HEK293 (cell line): ENCODE measurements around the gene THSD7A.

Experiments
- CTCF ChIA-PET: fragments of 350-600 bp; formaldehyde crosslinking; extraction: SDS; loops from one replicate; lab custom pipeline; 2021; ENCODE audit warnings: antibody characterized with exemption; lab: Yijun Ruan, JAX
- POLR2A ChIA-PET: fragments of 300-600 bp; formaldehyde crosslinking; extraction: SDS; loops from one replicate; lab custom pipeline; 2020; ENCODE audit warnings: antibody characterized with exemption, inconsistent platforms; lab: Yijun Ruan, JAX
- H3K27ac ChIP-seq: fragments of 200-500 bp; sonication (Bioruptor generic); 2 replicates; pipeline ENCODE4 v1.5.1; 2014; ENCODE audit warnings: low read depth, low read length, control low read depth, inconsistent platforms; ENCODE audit errors: extremely low read depth
- H3K36me3 ChIP-seq, 2 experiments: fragments of 200-500 bp in 1 of 2; sonication (Bioruptor generic) in 1 of 2; 1 replicate in 1 of 2; 2 replicates in 1 of 2; pipeline ENCODE4 v1.5.1; 2014 to 2017; ENCODE audit warnings: inconsistent platforms in 2 of 2, low read length in 2 of 2; ENCODE audit not compliant: control insufficient read depth in 2 of 2, insufficient read depth in 1 of 2
- H3K4me1 ChIP-seq: fragments of 200-500 bp; sonication (Bioruptor generic); 2 replicates; pipeline ENCODE4 v1.5.1; 2014; ENCODE audit warnings: mild to moderate bottlenecking, low read length, inconsistent platforms; ENCODE audit not compliant: control insufficient read depth, insufficient read depth
- H3K4me3 ChIP-seq: 2 replicates; pipeline ENCODE4 v1.5.1; 2011; ENCODE audit warnings: low read depth, mild to moderate bottlenecking, control low read depth, low read length, moderate library complexity
- H3K9me3 ChIP-seq: fragments of 200-500 bp; sonication (Bioruptor generic); 2 replicates; pipeline ENCODE4 v1.5.1; 2014; ENCODE audit warnings: low read depth, low read length, inconsistent platforms; ENCODE audit not compliant: control insufficient read depth, insufficient read depth
- GLI2 ChIP-seq: fragments of 450-650 bp; formaldehyde crosslinking; IDR thresholded peaks from 2 replicates; pipeline ENCODE4; 2017; ENCODE audit warnings: missing biosample characterization, missing genetic modification characterization, low read depth, borderline replicate concordance
- GLIS2 ChIP-seq: fragments of 450-650 bp; formaldehyde crosslinking; IDR thresholded peaks from 2 replicates; pipeline ENCODE4 v1.5.1; 2016; ENCODE audit warnings: missing biosample characterization, missing genetic modification characterization
- HOXC10 ChIP-seq: sonication (generic); formaldehyde crosslinking; IDR thresholded peaks from 2 replicates; pipeline ENCODE4 v1.8.1; 2023; ENCODE audit warnings: mild to moderate bottlenecking, missing genetic modification reagents
- KLF16 ChIP-seq: fragments of 450-650 bp; formaldehyde crosslinking; IDR thresholded peaks from 2 replicates; pipeline ENCODE4 v1.5.1; 2017; ENCODE audit warnings: missing biosample characterization, missing genetic modification characterization
- KLF17 ChIP-seq: fragments of 450-650 bp; formaldehyde crosslinking; IDR thresholded peaks from 2 replicates; pipeline ENCODE4 v1.5.1; 2016; ENCODE audit warnings: missing biosample characterization, missing genetic modification characterization
- KLF7 ChIP-seq: fragments of 450-650 bp; formaldehyde crosslinking; IDR thresholded peaks from 2 replicates; pipeline ENCODE4 v1.5.1; 2016; ENCODE audit warnings: missing biosample characterization, missing genetic modification characterization, borderline replicate concordance
- OVOL3 ChIP-seq: fragments of 450-650 bp; formaldehyde crosslinking; IDR thresholded peaks from 2 replicates; pipeline ENCODE4 v1.5.1; 2016; ENCODE audit warnings: missing biosample characterization, missing genetic modification characterization
- SCRT2 ChIP-seq: fragments of 450-650 bp; formaldehyde crosslinking; IDR thresholded peaks from 2 replicates; pipeline ENCODE4 v1.5.1; 2016; ENCODE audit warnings: missing biosample characterization, missing genetic modification characterization
- WT1 ChIP-seq: fragments of 450-650 bp; formaldehyde crosslinking; IDR thresholded peaks from 2 replicates; pipeline ENCODE4 v1.5.1; 2016; ENCODE audit warnings: missing biosample characterization, missing genetic modification characterization
- YY2 ChIP-seq: fragments of 450-650 bp; formaldehyde crosslinking; IDR thresholded peaks from 2 replicates; pipeline ENCODE4 v1.5.1; 2016; ENCODE audit warnings: missing biosample characterization, missing genetic modification characterization
- ZBTB17 ChIP-seq: fragments of 450-650 bp; formaldehyde crosslinking; IDR thresholded peaks from 2 replicates; pipeline ENCODE4 v1.5.1; 2016; ENCODE audit warnings: missing biosample characterization, missing genetic modification characterization
- ZBTB49 ChIP-seq: fragments of 450-650 bp; formaldehyde crosslinking; IDR thresholded peaks from 2 replicates; pipeline ENCODE4 v1.5.1; 2016; ENCODE audit warnings: missing biosample characterization, missing genetic modification characterization, low read depth
- ZEB2 ChIP-seq: fragments of 450-650 bp; formaldehyde crosslinking; IDR thresholded peaks from 2 replicates; pipeline ENCODE4 v1.5.1; 2016; ENCODE audit warnings: missing biosample characterization, missing genetic modification characterization
- ZFP3 ChIP-seq: fragments of 450-650 bp; formaldehyde crosslinking; IDR thresholded peaks from 2 replicates; pipeline ENCODE4 v1.5.1; 2016; ENCODE audit warnings: low read depth, missing biosample characterization, missing genetic modification characterization
- ZNF138 ChIP-seq: fragments of 450-650 bp; formaldehyde crosslinking; IDR thresholded peaks from 2 replicates; pipeline ENCODE4 v1.5.1; 2016; ENCODE audit warnings: missing biosample characterization, missing genetic modification characterization, borderline replicate concordance
- ZNF146 ChIP-seq: fragments of 450-650 bp; formaldehyde crosslinking; IDR thresholded peaks from 2 replicates; pipeline ENCODE4 v1.5.1; 2016; ENCODE audit warnings: missing biosample characterization, missing genetic modification characterization
- ZNF18 ChIP-seq: fragments of 450-650 bp; formaldehyde crosslinking; IDR thresholded peaks from 2 replicates; pipeline ENCODE4 v1.5.1; 2016; ENCODE audit warnings: missing biosample characterization, missing genetic modification characterization
- ZNF23 ChIP-seq: fragments of 450-650 bp; formaldehyde crosslinking; IDR thresholded peaks from 2 replicates; pipeline ENCODE4 v1.5.1; 2016; ENCODE audit warnings: missing biosample characterization, missing genetic modification characterization, borderline replicate concordance
- ZNF239 ChIP-seq: fragments of 450-650 bp; formaldehyde crosslinking; IDR thresholded peaks from 2 replicates; pipeline ENCODE4 v1.5.1; 2016; ENCODE audit warnings: missing biosample characterization, missing genetic modification characterization
- ZNF292 ChIP-seq: fragments of 450-650 bp; formaldehyde crosslinking; IDR thresholded peaks from 2 replicates; pipeline ENCODE4 v1.5.1; 2016; ENCODE audit warnings: low read depth, missing biosample characterization, missing genetic modification characterization, borderline replicate concordance
- ZNF302 ChIP-seq: fragments of 450-650 bp; formaldehyde crosslinking; IDR thresholded peaks from 2 replicates; pipeline ENCODE4 v1.5.1; 2016; ENCODE audit warnings: missing biosample characterization, missing genetic modification characterization, low read depth
- ZNF548 ChIP-seq: fragments of 450-650 bp; formaldehyde crosslinking; IDR thresholded peaks from 2 replicates; pipeline ENCODE4 v1.5.1; 2016; ENCODE audit warnings: missing biosample characterization, missing genetic modification characterization
- ZNF658 ChIP-seq: fragments of 450-650 bp; formaldehyde crosslinking; IDR thresholded peaks from 2 replicates; pipeline ENCODE4; 2016; ENCODE audit warnings: missing biosample characterization, missing genetic modification characterization
- ZNF707 ChIP-seq: fragments of 450-650 bp; formaldehyde crosslinking; IDR thresholded peaks from 2 replicates; pipeline ENCODE4 v1.5.1; 2016; ENCODE audit warnings: missing biosample characterization, missing genetic modification characterization
- ZNF747 ChIP-seq: fragments of 450-650 bp; formaldehyde crosslinking; IDR thresholded peaks from 2 replicates; pipeline ENCODE4 v1.5.1; 2016; ENCODE audit warnings: missing biosample characterization, missing genetic modification characterization
- ZNF830 ChIP-seq: fragments of 450-650 bp; IDR thresholded peaks from 2 replicates; pipeline ENCODE4 v1.5.0; 2018; ENCODE audit warnings: missing biosample characterization, missing genetic modification characterization, low read depth, mild to moderate bottlenecking, moderate library complexity
- ZNF837 ChIP-seq: fragments of 450-650 bp; formaldehyde crosslinking; IDR thresholded peaks from 2 replicates; pipeline ENCODE4 v1.5.1; 2016; ENCODE audit warnings: missing biosample characterization, missing genetic modification characterization
- TF ChIP-seq, protein P1 (sequence below): fragments of 450-650 bp; formaldehyde crosslinking; IDR thresholded peaks from 2 replicates; pipeline ENCODE4; 2016; ENCODE audit warnings: missing biosample characterization, missing genetic modification characterization

THSD7A gene

GRCh38 chr7:11506417-11506816 is 325.6 kb downstream of the THSD7A start:
- Histone ChIP-seq H3K27ac (no peak overlapping the region), H3K9me3 (no peaks in the 10 kb centered on the region), H3K36me3 (no peaks in the 10 kb centered on the region), H3K4me3 (no peak overlapping the region), H3K4me1 (no peaks in the 10 kb centered on the region)
- POLR2A ChIA-PET, result no interaction called here
- CTCF ChIA-PET, result no interaction called here
- TF ChIP-seq ZNF292 (tag by site-specific recombination), result no peak
- no peak for TF ChIP-seq KLF7 (tag by site-specific recombination)
- TF ChIP-seq ZNF747 (tag by site-specific recombination), result no peak
- no peak for TF ChIP-seq ZNF138 (tag by site-specific recombination)
- no peak for TF ChIP-seq SCRT2 (tag by site-specific recombination)
- no peak for TF ChIP-seq ZNF837 (tag by site-specific recombination)
- TF ChIP-seq HOXC10 (CRISPR knock-in tag), result no peak
- no peak for TF ChIP-seq YY2 (tag by site-specific recombination)
- no peak for TF ChIP-seq ZNF239 (tag by site-specific recombination)
- no peak for TF ChIP-seq KLF17
- TF ChIP-seq ZNF658 (tag by site-specific recombination), result no peak
- TF ChIP-seq OVOL3 (tag by site-specific recombination), result no peak
- TF ChIP-seq ZBTB17 (tag by site-specific recombination), result no peak
- no peak for TF ChIP-seq ZNF18 (tag by site-specific recombination)
- no peak for TF ChIP-seq ZNF23 (tag by site-specific recombination)
- no peak for TF ChIP-seq ZEB2
- TF ChIP-seq ZFP3, result no peak
- TF ChIP-seq, protein P1, sequence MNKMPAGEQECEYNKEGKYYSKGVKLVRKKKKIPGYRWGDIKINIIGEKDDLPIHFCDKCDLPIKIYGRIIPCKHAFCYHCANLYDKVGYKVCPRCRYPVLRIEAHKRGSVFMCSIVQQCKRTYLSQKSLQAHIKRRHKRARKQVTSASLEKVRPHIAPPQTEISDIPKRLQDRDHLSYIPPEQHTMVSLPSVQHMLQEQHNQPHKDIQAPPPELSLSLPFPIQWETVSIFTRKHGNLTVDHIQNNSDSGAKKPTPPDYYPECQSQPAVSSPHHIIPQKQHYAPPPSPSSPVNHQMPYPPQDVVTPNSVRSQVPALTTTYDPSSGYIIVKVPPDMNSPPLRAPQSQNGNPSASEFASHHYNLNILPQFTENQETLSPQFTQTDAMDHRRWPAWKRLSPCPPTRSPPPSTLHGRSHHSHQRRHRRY (tag by site-specific recombination), result no peak
- no peak for TF ChIP-seq KLF16 (tag by site-specific recombination)

DNA sequence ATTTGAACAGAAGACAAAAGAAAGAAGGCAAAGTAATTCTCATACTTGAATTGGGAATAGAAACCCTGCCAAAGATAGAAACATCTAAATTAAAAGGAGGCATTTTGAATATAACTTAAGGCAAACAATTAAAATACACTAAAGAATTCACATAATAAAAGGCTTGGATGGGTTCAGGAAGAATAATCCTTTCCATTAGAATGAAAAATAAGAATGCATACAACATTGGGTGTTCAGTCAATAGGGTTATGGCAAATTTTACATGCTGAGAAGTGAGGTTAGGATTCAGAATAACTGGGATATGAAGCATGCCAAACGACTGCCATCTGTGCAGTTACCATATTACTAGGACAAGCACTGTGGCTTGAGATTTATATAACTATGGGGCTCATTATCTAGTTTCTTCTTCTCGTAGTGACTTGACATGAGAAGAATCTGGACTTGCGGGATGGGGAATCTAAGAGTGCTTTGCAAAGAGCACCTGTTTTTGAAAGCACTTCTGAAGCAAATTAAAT is 326.5 kb downstream of the THSD7A start:
- no peak overlapping the region for H3K27ac ChIP-seq
- CTCF ChIA-PET, result interaction anchor here (0.7 kb wide), 3 partner anchors 56 to 380 kb away, joined by 3 read pairs; no protein-coding TSS in a partner anchor
- TF ChIP-seq ZNF138 (tag by site-specific recombination) (no peak), ZBTB49 (tag by site-specific recombination) (no peak), GLIS2 (tag by site-specific recombination) (no peak), ZNF302 (tag by site-specific recombination) (no peak), ZNF146 (tag by site-specific recombination) (no peak), ZNF830 (tag by site-specific recombination) (no peak), ZNF707 (tag by site-specific recombination) (no peak), ZNF548 (tag by site-specific recombination) (no peak), WT1 (tag by site-specific recombination) (no peak), GLI2 (no peak)

More for the DNA sequence above, 326.5 kb downstream of the THSD7A start:
- Histone ChIP-seq H3K9me3 (no peaks in the 10 kb centered on the region), H3K4me1 (no peaks in the 10 kb centered on the region), H3K36me3 (no peaks in the 10 kb centered on the region), H3K4me3 (no peak overlapping the region)
- POLR2A ChIA-PET, result no interaction called here
